Mesothelial cell of epicardium (in vitro differentiated cells): Measurements from ENCODE around the gene NUDT11. TPM values are rescaled to one million over a fixed set of nuclear protein-coding genes. Genes with fewer than 3 reads are reported as not detected.

Experiments used
- DNase-seq, 2 experiments: peaks; one replicate each; pipeline ENCODE4 v3.0.0; 2021; ENCODE audit warnings: low spot score in 2 of 2; ENCODE audit not compliant: unreplicated experiment in 2 of 2
- H3K27ac Mint-ChIP-seq: 2 replicates; pipeline ENCODE4 v1.8.0; 2021; ENCODE audit warnings: mixed read lengths
- H3K27me3 Mint-ChIP-seq: 2 replicates; pipeline ENCODE4 v1.8.0; 2021; ENCODE audit warnings: low read depth, mixed read lengths
- H3K36me3 Mint-ChIP-seq: 2 replicates; pipeline ENCODE4 v1.8.0; 2021; ENCODE audit warnings: mixed read lengths
- H3K4me1 Mint-ChIP-seq: 2 replicates; pipeline ENCODE4 v1.8.0; 2021; ENCODE audit warnings: mixed read lengths
- H3K4me3 Mint-ChIP-seq: 2 replicates; pipeline ENCODE4 v1.8.0; 2021; ENCODE audit warnings: mild to moderate bottlenecking, moderate library complexity, mixed read lengths
- H3K9me3 Mint-ChIP-seq: 2 replicates; pipeline ENCODE4 v1.8.0; 2021; ENCODE audit warnings: mixed read lengths
- total RNA-seq: library from RNA; stranded (reverse); gene quantifications from 3 replicates; pipeline ENCODE4 v1.2.1, GENCODE V29; 2021
- TF ChIP-seq, protein P1 (sequence below): fragments of 200-600 bp; sonication (generic); IDR thresholded peaks from one replicate; pipeline ENCODE4 v1.5.0; 2021; ENCODE audit warnings: antibody characterized with exemption; ENCODE audit not compliant: unreplicated experiment

NUDT11 gene
- total RNA-seq, 1 donor from 2014 or later: 16.2 TPM

DNA sequence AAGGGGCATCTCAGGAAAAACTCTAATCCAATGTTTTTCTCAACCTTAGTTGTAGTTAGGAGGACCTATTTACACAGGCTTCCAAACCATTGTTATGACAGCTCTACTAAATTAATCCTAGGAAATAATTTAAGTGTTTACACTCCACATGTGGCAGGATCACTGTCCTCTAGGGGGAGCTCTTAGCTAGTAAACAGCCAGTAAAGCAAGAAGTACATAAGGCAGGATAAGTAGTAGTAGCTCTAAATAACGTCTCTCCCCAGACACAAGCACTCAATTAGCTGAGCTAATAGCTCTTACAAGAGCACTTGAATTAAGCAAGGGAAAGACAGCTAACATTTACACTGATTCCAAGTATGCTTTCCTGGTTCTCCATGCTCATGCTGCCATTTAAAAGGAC, 37.3 kb downstream of the NUDT11 start:
- Mint-ChIP-seq H3K36me3 (no peaks in the 10 kb centered on the region), H3K27me3 (no peaks in the 10 kb centered on the region), H3K4me3 (no peak overlapping the region), H3K27ac (no peak overlapping the region), H3K9me3 (peaks cover 6% of the 10 kb centered on the region), H3K4me1 (peaks cover 2% of the 10 kb centered on the region)
- TF ChIP-seq, protein P1, sequence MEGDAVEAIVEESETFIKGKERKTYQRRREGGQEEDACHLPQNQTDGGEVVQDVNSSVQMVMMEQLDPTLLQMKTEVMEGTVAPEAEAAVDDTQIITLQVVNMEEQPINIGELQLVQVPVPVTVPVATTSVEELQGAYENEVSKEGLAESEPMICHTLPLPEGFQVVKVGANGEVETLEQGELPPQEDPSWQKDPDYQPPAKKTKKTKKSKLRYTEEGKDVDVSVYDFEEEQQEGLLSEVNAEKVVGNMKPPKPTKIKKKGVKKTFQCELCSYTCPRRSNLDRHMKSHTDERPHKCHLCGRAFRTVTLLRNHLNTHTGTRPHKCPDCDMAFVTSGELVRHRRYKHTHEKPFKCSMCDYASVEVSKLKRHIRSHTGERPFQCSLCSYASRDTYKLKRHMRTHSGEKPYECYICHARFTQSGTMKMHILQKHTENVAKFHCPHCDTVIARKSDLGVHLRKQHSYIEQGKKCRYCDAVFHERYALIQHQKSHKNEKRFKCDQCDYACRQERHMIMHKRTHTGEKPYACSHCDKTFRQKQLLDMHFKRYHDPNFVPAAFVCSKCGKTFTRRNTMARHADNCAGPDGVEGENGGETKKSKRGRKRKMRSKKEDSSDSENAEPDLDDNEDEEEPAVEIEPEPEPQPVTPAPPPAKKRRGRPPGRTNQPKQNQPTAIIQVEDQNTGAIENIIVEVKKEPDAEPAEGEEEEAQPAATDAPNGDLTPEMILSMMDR: no peak
- DNase-seq: no peak

DNA sequence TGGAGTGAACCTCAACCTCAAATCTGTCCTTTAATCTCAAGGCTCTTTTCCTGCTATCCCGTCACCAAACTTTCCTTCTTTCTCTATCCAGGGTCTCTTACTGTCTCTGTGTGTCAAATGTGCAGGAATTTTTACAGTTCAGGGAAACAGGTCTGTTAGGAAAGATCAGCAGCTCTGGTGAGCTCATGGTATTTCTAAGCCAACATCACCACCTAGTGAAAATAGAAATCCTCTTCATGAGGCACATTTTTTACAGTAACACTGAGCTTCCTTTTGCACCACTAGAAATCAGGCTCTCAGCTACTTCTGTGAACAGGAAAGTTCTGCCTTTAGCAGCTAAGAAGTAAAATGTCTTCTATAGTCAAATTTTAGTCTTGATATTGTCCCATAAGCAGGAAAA, 39.6 kb downstream of the NUDT11 start:
- H3K36me3 Mint-ChIP-seq: no peaks in the 10 kb centered on the region
- H3K4me1 Mint-ChIP-seq: peaks cover 2% of the 10 kb centered on the region
- no peak overlapping the region for H3K4me3 Mint-ChIP-seq
- H3K27me3 Mint-ChIP-seq: no peaks in the 10 kb centered on the region
- TF ChIP-seq, protein P1: no peak
- H3K27ac Mint-ChIP-seq: no peak overlapping the region
- no peak for DNase-seq
- peaks cover 8% of the 10 kb centered on the region for H3K9me3 Mint-ChIP-seq

DNA sequence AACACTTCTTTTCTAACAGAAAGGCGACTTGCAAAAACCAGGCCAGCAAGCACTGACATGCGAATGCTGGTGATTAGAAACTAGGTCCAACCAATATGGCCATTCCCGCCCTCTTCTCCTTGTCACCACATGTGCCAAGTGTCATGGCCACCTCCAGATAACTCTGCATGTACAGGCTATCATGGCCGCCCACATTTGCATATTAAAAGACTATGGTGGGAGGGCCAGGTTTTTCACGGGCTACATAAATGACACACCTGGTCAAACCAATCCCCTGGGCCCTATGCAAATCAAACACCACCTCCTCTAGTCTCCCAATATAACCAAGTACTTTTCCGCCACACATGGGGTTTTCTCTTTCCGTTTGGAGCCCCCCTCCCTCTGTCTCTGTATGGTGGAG, 40.1 kb downstream of the NUDT11 start:
- DNase-seq: no peak
- H3K27me3 Mint-ChIP-seq: no peaks in the 10 kb centered on the region

DNA sequence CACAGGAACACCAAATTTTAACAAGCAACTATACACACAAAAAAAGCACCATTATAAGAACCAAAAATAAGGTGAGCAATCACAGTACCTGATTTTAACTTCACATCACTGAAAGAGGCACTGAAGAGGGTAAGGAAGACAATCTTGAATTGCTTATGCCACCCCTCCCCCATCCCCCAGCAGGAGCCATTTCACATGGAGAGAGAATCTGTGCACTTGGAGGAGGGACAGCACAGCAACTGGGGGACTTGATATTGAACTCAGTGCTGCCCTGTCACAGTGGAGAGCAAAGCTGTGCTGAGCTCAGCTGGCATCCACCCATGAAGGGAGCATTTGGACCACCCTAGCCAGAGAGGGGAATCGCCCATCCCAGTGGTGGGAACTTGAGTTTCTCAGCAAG, 56.0 kb downstream of the NUDT11 start:
- no peaks in the 10 kb centered on the region for H3K27me3 Mint-ChIP-seq
- no peaks in the 10 kb centered on the region for H3K4me1 Mint-ChIP-seq
- H3K9me3 Mint-ChIP-seq: peaks cover 36% of the 10 kb centered on the region
- TF ChIP-seq, protein P1: no peak
- H3K36me3 Mint-ChIP-seq: no peaks in the 10 kb centered on the region
- no peak for DNase-seq
- H3K27ac Mint-ChIP-seq: no peak overlapping the region
- H3K4me3 Mint-ChIP-seq: no peak overlapping the region

More for the DNA sequence above, 40.1 kb downstream of the NUDT11 start:
- peaks cover 2% of the 10 kb centered on the region for H3K4me1 Mint-ChIP-seq
- H3K4me3 Mint-ChIP-seq: peak overlapping the region; percentile 10
- no peak overlapping the region for H3K27ac Mint-ChIP-seq
- no peaks in the 10 kb centered on the region for H3K36me3 Mint-ChIP-seq
- TF ChIP-seq, protein P1: no peak
- H3K9me3 Mint-ChIP-seq: peaks cover 8% of the 10 kb centered on the region

Other genes starting within 250 kb of the NUDT11 start
- gene NUDT10, start 163.8 kb downstream of the NUDT11 start, total RNA-seq: 5.7 to 5.9 TPM (median 5.8 TPM) in 3 replicates
- gene CENPVL3, start 122.3 kb upstream of the NUDT11 start, total RNA-seq: 3.9 to 5.5 TPM (median 5.0 TPM) in 3 replicates
- gene CENPVL2, start 186.2 kb upstream of the NUDT11 start, total RNA-seq: 0.31 to 0.68 TPM (median 0.49 TPM) in 3 replicates
- 0.31 to 0.68 TPM (median 0.49 TPM) in 3 replicates for gene CENPVL1, start 213.9 kb upstream of the NUDT11 start, total RNA-seq
- gene GSPT2, start 246.8 kb upstream of the NUDT11 start, total RNA-seq: 14.9 to 15.9 TPM (median 15.6 TPM) in 3 replicates